IPS-11a (cell line): ENCODE data around the gene PDZK1IP1.
"Not testable (repeated sequence)": the region's sequence is repeated elsewhere in the genome, so short reads cannot be mapped to it uniquely, and the experiment has no call there.

Source experiments
- H3K4me3 ChIP-seq: one replicate; pipeline ENCODE4 v1.5.1; 2013; ENCODE audit warnings: low read depth, low read length, control low read depth

Gene PDZK1IP1

GRCh38 chr1:47181955-47182675, 7.7 kb downstream of the PDZK1IP1 start:
- H3K4me3 ChIP-seq, result no peak overlapping the region

GRCh38 chr1:47181095-47181954, 8.5 kb downstream of the PDZK1IP1 start:
- no peak overlapping the region for H3K4me3 ChIP-seq

GRCh38 chr1:47180603-47181094, 9.2 kb downstream of the PDZK1IP1 start:
- no peak overlapping the region for H3K4me3 ChIP-seq

- H3K4me3 ChIP-seq, result no peak overlapping the region
Measured at GRCh38 chr1:47179988-47180563, 9.8 kb downstream of the PDZK1IP1 start.

GRCh38 chr1:47179017-47179987, 10.5 kb downstream of the PDZK1IP1 start:
- H3K4me3 ChIP-seq, result peak overlapping the region; percentile 44

- H3K4me3 ChIP-seq, result peak overlapping the region; percentile 44
Measured at GRCh38 chr1:47178654-47179016, 11.2 kb downstream of the PDZK1IP1 start.

GRCh38 chr1:47178020-47178419, 11.8 kb downstream of the PDZK1IP1 start:
- no peak overlapping the region for H3K4me3 ChIP-seq

- no peak overlapping the region for H3K4me3 ChIP-seq
Measured at GRCh38 chr1:47175227-47175934, 14.5 kb downstream of the PDZK1IP1 start.

- no peak overlapping the region for H3K4me3 ChIP-seq
Measured at GRCh38 chr1:47174656-47175020, 15.2 kb downstream of the PDZK1IP1 start.

GRCh38 chr1:47172782-47173181, 17.1 kb downstream of the PDZK1IP1 start:
- no peak overlapping the region for H3K4me3 ChIP-seq

- no peak overlapping the region for H3K4me3 ChIP-seq
Measured at GRCh38 chr1:47164552-47164951, 25.3 kb downstream of the PDZK1IP1 start.

- no peak overlapping the region for H3K4me3 ChIP-seq
Measured at GRCh38 chr1:47161298-47162040, 28.4 kb downstream of the PDZK1IP1 start.

GRCh38 chr1:47160716-47161115, 29.1 kb downstream of the PDZK1IP1 start:
- H3K4me3 ChIP-seq, result no peak overlapping the region

GRCh38 chr1:47157957-47158356, 31.9 kb downstream of the PDZK1IP1 start:
- H3K4me3 ChIP-seq, result not testable (repeated sequence)

GRCh38 chr1:47156457-47156856, 33.4 kb downstream of the PDZK1IP1 start:
- H3K4me3 ChIP-seq, result not testable (repeated sequence)

GRCh38 chr1:47149162-47149561, 40.7 kb downstream of the PDZK1IP1 start:
- H3K4me3 ChIP-seq, result not testable (repeated sequence)

GRCh38 chr1:47147047-47147785, 42.6 kb downstream of the PDZK1IP1 start:
- no peak overlapping the region for H3K4me3 ChIP-seq

- not testable (repeated sequence) for H3K4me3 ChIP-seq
Measured at GRCh38 chr1:47146495-47146894, 43.3 kb downstream of the PDZK1IP1 start.

- not testable (repeated sequence) for H3K4me3 ChIP-seq
Measured at GRCh38 chr1:47143654-47144053, 46.2 kb downstream of the PDZK1IP1 start.
